Adipose tissue (tissue), 3 donors: ENCODE measurements around the gene MORN5. TPM values are rescaled to one million over a fixed set of nuclear protein-coding genes. Genes with fewer than 3 reads are reported as not detected.
"Not testable (repeated sequence)": the region's sequence is repeated elsewhere in the genome, so short reads cannot be mapped to it uniquely, and the experiment has no call there.

Experiments used
- H3K27ac ChIP-seq: one replicate; pipeline ENCODE4 v1.5.1; 2013; ENCODE audit warnings: low read depth, low read length
- WGBS, 3 donors: extraction: QIAGEN DNeasy Blood & Tissue Kit; methylation state at CpG; one replicate each; pipeline ENCODE4 v1.1.7; 2013; 5-methylcytosine and 5-hydroxymethylcytosine counted together
- polyA plus RNA-seq, 3 donors: library from polyadenylated mRNA; stranded (reverse); fragments of 200-250 nt; gene quantifications; one replicate each; pipeline ENCODE4 v1.2.3, GENCODE V29; 2013
- donor health status: healthy with polysubstance abuse.
- donor health status: Bipolar disorder and iron deficiency.
- donor health status: healthy.

MORN5 gene
- under 1 TPM in 1 of 3 donors, not detected in 2; 0.45 TPM for polyA plus RNA-seq

GRCh38 chr9:122159026-122159924, at the start of gene MORN5, which contains the start of gene NDUFA8:
TSS of gene MORN5 (plus strand) at chr9:122159908. CDS start at chr9:122159973, 65 bp downstream.
TSS of gene NDUFA8 (minus strand) at chr9:122159779. CDS start at chr9:122159677, 102 bp downstream.
- 0 to 1% (median 1%) methylated on average over 50 to 56 of the region's 56 CpGs for WGBS, 3 donors

GRCh38 chr9:122110100-122110833, 49.4 kb upstream of the MORN5 start:
- 68 to 92% (median 90%) methylated on average over 7 of the region's 7 CpGs for WGBS, 3 donors
- no peak overlapping the region for H3K27ac ChIP-seq

More at GRCh38 chr9:122159026-122159924, at the start of gene MORN5, which contains the start of gene NDUFA8:
- H3K27ac ChIP-seq, result no peak within 1 kb of the TSS

- H3K27ac ChIP-seq, result no peak overlapping the region
- WGBS, 3 donors, result 82 to 92% (median 89%) methylated on average over 9 of the region's 9 CpGs
These were observed 48.2 kb upstream of the MORN5 start for GRCh38 chr9:122111413-122112085.

- 84 to 86% (median 84%) methylated on average over 6 of the region's 6 CpGs for WGBS, 3 donors
- no peak overlapping the region for H3K27ac ChIP-seq
These were observed 47.5 kb upstream of the MORN5 start for GRCh38 chr9:122112238-122112637.

- 35 to 48% (median 40%) methylated on average over 5 of the region's 5 CpGs for WGBS, 3 donors
- no peak overlapping the region for H3K27ac ChIP-seq
These were observed 46.1 kb upstream of the MORN5 start for GRCh38 chr9:122113574-122113973.

GRCh38 chr9:122115176-122116035, 44.3 kb upstream of the MORN5 start:
- H3K27ac ChIP-seq, result no peak overlapping the region
- WGBS, 3 donors, result 72 to 78% (median 76%) methylated on average over 12 of the region's 12 CpGs

- no peak overlapping the region for H3K27ac ChIP-seq
- WGBS, 3 donors, result 61 to 81% (median 75%) methylated on average over 4 of the region's 4 CpGs
These were observed 43.7 kb upstream of the MORN5 start for GRCh38 chr9:122116040-122116439.

- H3K27ac ChIP-seq, result no peak overlapping the region
- 82 to 92% (median 90%) methylated on average over 10 of the region's 10 CpGs for WGBS, 3 donors
These were observed 43.1 kb upstream of the MORN5 start for GRCh38 chr9:122116448-122117173.

- WGBS, 3 donors, result 64 to 73% (median 69%) methylated on average over 9 of the region's 9 CpGs
- H3K27ac ChIP-seq, result not testable (repeated sequence)
These were observed 42.5 kb upstream of the MORN5 start for GRCh38 chr9:122117241-122117640.

- no peak overlapping the region for H3K27ac ChIP-seq
- WGBS, 3 donors, result 76 to 78% (median 78%) methylated on average over 5 of the region's 5 CpGs
These were observed 41.2 kb upstream of the MORN5 start for GRCh38 chr9:122118343-122119165.

- 84 to 88% (median 87%) methylated on average over 13 of the region's 13 CpGs for WGBS, 3 donors
- no peak overlapping the region for H3K27ac ChIP-seq
These were observed 40.6 kb upstream of the MORN5 start for GRCh38 chr9:122119166-122119521.

- 91 to 97% (median 96%) methylated on average over 5 of the region's 5 CpGs for WGBS, 3 donors
These were observed 40.0 kb upstream of the MORN5 start for GRCh38 chr9:122119721-122120120.

GRCh38 chr9:122120316-122121071, 39.2 kb upstream of the MORN5 start:
- WGBS, 3 donors, result 77 to 86% (median 82%) methylated on average over 10 of the region's 10 CpGs

More at GRCh38 chr9:122119721-122120120, 40.0 kb upstream of the MORN5 start:
- no peak overlapping the region for H3K27ac ChIP-seq

GRCh38 chr9:122121391-122121790, 38.3 kb upstream of the MORN5 start:
- H3K27ac ChIP-seq, result no peak overlapping the region
- 54 to 93% (median 88%) methylated on average over 10 of the region's 10 CpGs for WGBS, 3 donors

More at GRCh38 chr9:122120316-122121071, 39.2 kb upstream of the MORN5 start:
- no peak overlapping the region for H3K27ac ChIP-seq

- no peak overlapping the region for H3K27ac ChIP-seq
- WGBS, 3 donors, result 92 to 99% (median 95%) methylated on average over 6 of the region's 6 CpGs
These were observed 37.8 kb upstream of the MORN5 start for GRCh38 chr9:122121931-122122330.

- WGBS, 3 donors, result 47 to 57% (median 49%) methylated on average over 6 of the region's 6 CpGs
- no peak overlapping the region for H3K27ac ChIP-seq
These were observed 37.2 kb upstream of the MORN5 start for GRCh38 chr9:122122468-122122867.
